ENCODE measurements around the gene APCDD1. TPM values are rescaled to one million over a fixed set of nuclear protein-coding genes. Genes with fewer than 3 reads are reported as not detected.
"Not testable (repeated sequence)": the region's sequence is repeated elsewhere in the genome, so short reads cannot be mapped to it uniquely, and the experiment has no call there.

The APCDD1 gene
- total RNA-seq, 1 experiment from 2014 or later: 355 TPM

GRCh38 chr18:10504723-10505122, 50.3 kb downstream of the APCDD1 start:
- H3K9me3 ChIP-seq (ENCODE audit: low read depth, low read length, poor library complexity, severe bottlenecking): peaks cover 27% of the 10 kb centered on the region
- H3K4me3 ChIP-seq (ENCODE audit: low read depth, low read length, poor library complexity, severe bottlenecking): no peak overlapping the region
- H3K27ac ChIP-seq (ENCODE audit: low read depth, low read length, poor library complexity, severe bottlenecking): no peak overlapping the region
- no peak for DNase-seq (ENCODE audit: low spot score)
- TF ChIP-seq CTCF (conservative IDR thresholded peaks at IDR 0.05; ENCODE audit: low read depth, low read length): no peak
- no peak for TF ChIP-seq EZH2 (IDR thresholded peaks at IDR 0.05; ENCODE audit: borderline replicate concordance, low read depth, low read length, poor library complexity, severe bottlenecking)
- BruUV-seq (replicated peaks): no TSS peak
- intact Hi-C loops (cut with micrococcal nuclease; ENCODE audit: unreplicated experiment): no loop called here
- ChIA-PET CTCF (no interaction called here), POLR2A (ENCODE audit: low non-redundant PET) (interaction anchor here (0.5 kb wide), 1 partner anchor 1290 kb away, joined by 10 read pairs; no protein-coding TSS in a partner anchor)
- H3K4me1 ChIP-seq (ENCODE audit: insufficient read depth, low read length, poor library complexity, severe bottlenecking): no peaks in the 10 kb centered on the region
- no peaks in the 10 kb centered on the region for H3K36me3 ChIP-seq (ENCODE audit: insufficient read depth, low read length, poor library complexity, severe bottlenecking)
- no peaks in the 10 kb centered on the region for H3K27me3 ChIP-seq (replicated peaks; ENCODE audit: insufficient read depth, low read depth, low read length, poor library complexity)

GRCh38 chr18:10505892-10506291, 51.5 kb downstream of the APCDD1 start:
- CTCF ChIA-PET; BruUV-seq (replicated peaks); intact Hi-C loops (cut with micrococcal nuclease; ENCODE audit: unreplicated experiment): not testable (repeated sequence)

GRCh38 chr18:10508591-10508990, 54.2 kb downstream of the APCDD1 start:
- no peaks in the 10 kb centered on the region for H3K36me3 ChIP-seq (ENCODE audit: insufficient read depth, low read length, poor library complexity, severe bottlenecking)
- POLR2A ChIA-PET (ENCODE audit: low non-redundant PET): no interaction called here

More at GRCh38 chr18:10505892-10506291, 51.5 kb downstream of the APCDD1 start:
- H3K4me3 ChIP-seq (ENCODE audit: low read depth, low read length, poor library complexity, severe bottlenecking); H3K27me3 ChIP-seq (replicated peaks; ENCODE audit: insufficient read depth, low read depth, low read length, poor library complexity); H3K4me1 ChIP-seq (ENCODE audit: insufficient read depth, low read length, poor library complexity, severe bottlenecking); DNase-seq (ENCODE audit: low spot score); H3K36me3 ChIP-seq (ENCODE audit: insufficient read depth, low read length, poor library complexity, severe bottlenecking); POLR2A ChIA-PET (ENCODE audit: low non-redundant PET); H3K27ac ChIP-seq (ENCODE audit: low read depth, low read length, poor library complexity, severe bottlenecking): not testable (repeated sequence)
- H3K9me3 ChIP-seq (ENCODE audit: low read depth, low read length, poor library complexity, severe bottlenecking): peaks cover 27% of the 10 kb centered on the region

More at GRCh38 chr18:10508591-10508990, 54.2 kb downstream of the APCDD1 start:
- Histone ChIP-seq H3K4me1 (ENCODE audit: insufficient read depth, low read length, poor library complexity, severe bottlenecking) (peaks cover 7% of the 10 kb centered on the region), H3K9me3 (ENCODE audit: low read depth, low read length, poor library complexity, severe bottlenecking) (peaks cover 27% of the 10 kb centered on the region), H3K27me3 (replicated peaks; ENCODE audit: insufficient read depth, low read depth, low read length, poor library complexity) (no peaks in the 10 kb centered on the region), H3K4me3 (ENCODE audit: low read depth, low read length, poor library complexity, severe bottlenecking) (no peak overlapping the region), H3K27ac (ENCODE audit: low read depth, low read length, poor library complexity, severe bottlenecking) (no peak overlapping the region)
- CTCF ChIA-PET: no interaction called here
- no peak for TF ChIP-seq EZH2 (IDR thresholded peaks at IDR 0.05; ENCODE audit: borderline replicate concordance, low read depth, low read length, poor library complexity, severe bottlenecking)
- TF ChIP-seq CTCF (conservative IDR thresholded peaks at IDR 0.05; ENCODE audit: low read depth, low read length): no peak
- intact Hi-C loops (cut with micrococcal nuclease; ENCODE audit: unreplicated experiment): no loop called here
- no peak for DNase-seq (ENCODE audit: low spot score)
- no TSS peak for BruUV-seq (replicated peaks)
